NCI-H2227 (cell line): ENCODE data around the gene CDH8.
"Not testable (repeated sequence)": the region's sequence is repeated elsewhere in the genome, so short reads cannot be mapped to it uniquely, and the experiment has no call there.

Experiments used
- DNase-seq: peaks from one replicate; lab custom pipeline; 2025; ENCODE audit not compliant: unreplicated experiment; lab: John Stamatoyannopoulos, UW

CDH8 gene

DNA sequence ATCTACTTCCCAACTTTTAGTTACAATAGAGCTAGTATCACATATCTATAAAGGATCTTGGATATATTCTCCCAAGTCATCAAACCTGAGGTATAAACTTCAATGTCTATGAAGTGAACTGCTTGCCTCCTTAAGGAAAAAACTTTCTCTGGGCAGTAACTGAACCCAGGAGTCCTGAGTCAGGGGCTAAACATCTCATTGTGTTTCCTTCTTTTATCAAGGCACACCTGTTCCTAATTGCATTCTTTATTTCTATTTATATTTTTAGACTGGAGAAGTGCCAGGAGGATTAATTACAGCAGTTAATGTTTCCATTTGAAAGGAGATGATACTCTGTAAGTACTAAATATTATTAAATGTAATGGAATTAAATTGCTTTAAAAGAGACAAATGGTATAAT lies 98.6 kb downstream of the CDH8 start:
- no peak for DNase-seq

DNA sequence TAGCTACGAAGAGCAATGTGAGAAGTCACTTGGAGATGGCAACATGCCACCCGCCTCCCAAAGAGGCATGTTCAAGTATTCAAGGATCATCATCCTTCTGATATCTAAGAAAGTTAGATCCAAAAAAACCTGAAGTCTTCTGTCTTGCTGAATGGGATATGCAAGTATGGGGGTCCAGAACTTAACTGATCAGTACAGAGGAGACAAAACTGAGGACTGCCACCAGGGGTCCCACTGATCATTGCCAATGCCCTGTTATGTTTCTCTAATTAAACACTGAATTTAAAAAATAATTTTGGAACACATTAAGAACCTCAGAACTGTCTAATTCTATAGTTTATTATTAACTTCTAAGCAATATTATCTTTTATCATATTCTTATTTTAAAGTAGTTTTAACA lies 99.7 kb downstream of the CDH8 start:
- DNase-seq: no peak

DNA sequence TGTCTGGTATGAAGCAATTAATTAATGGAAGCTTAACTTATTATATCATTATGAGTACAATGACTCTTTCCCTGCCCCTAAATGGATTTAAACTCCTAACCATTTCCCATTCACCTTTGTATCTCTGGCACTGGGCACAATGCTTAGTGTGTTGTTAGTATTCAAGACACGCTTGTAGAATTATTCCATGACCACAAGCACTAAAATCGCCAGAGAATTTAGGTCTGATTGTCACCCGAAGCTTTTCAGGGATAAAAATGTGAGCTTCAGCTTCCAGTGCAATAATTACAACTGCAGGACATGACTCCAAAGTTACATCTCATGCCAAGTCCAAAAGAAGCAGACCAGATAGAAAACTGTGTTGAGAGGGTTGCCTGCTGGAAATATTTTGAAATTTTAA lies 101.6 kb downstream of the CDH8 start:
- no peak for DNase-seq

DNA sequence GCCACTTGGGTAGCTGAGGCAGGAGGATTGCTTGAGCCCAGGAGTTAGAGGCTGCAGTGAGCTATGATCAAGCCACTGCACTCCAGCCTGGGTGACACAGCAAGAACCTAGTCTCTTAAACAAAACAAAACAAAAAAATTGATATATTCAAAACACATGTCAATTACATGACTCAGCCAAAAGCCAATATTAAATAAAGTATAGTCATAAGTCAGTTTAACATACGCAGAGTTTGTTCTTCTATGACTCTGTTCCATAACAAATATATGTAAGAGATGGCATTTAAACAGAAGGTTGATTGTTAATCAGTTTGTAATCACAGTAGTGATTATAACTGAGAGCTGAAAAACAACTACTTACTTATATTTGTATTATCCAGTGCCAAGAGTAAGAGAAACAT lies 106.5 kb downstream of the CDH8 start:
- no peak for DNase-seq

DNA sequence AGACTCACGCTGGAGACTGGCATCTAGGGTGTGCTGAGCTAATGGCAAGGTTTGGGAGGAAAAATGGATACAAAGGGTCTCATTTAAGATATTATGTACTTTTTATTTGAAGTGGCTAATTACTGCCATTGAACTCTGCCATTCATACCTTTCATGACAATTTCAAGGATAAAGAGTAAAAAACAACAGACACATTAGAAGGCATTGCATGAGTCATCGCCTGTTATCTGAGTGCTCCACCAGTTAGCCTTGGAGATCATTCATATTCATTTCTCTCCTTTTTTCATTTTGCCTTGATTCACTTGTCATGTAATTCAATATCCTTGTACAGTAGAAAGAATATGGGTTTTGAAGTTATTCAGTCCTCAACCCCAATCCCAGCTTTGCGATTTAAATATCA lies 109.5 kb downstream of the CDH8 start:
- DNase-seq: no peak

DNA sequence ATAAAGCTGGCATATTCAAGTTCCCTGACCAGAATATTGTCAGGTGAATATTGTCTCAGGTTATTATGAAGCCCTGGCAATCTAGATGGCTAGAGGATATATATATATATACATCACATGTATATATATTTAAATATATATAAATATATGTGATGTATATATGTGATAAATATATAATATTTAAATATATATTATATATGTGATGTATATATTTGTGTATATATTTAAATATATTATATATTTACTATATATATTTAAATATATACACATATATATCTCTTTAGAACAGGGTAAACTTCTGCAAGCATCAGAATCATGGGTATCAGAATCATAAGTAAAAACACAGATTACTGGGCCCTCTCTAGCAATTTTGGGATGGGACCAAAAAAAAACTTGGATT lies 112.6 kb downstream of the CDH8 start:
- no peak for DNase-seq

DNA sequence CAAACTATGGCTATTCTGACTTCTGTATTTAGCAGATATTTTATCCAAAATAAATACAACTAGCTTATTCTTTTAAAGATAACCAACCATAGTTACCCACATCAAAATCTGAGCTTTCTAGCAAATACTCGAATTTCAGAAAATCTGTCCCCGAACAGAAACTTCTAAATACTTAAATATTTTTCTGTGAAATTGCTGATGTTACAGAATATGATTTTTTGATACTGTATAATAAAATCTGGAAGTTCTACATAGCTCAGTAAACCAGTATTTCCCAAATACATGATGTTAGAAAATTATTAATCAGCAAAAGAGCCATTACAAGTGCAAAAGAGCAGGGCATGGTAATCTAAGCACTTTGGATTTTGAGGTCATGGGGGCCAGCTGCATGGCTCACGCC lies 114.9 kb downstream of the CDH8 start:
- DNase-seq: no peak

DNA sequence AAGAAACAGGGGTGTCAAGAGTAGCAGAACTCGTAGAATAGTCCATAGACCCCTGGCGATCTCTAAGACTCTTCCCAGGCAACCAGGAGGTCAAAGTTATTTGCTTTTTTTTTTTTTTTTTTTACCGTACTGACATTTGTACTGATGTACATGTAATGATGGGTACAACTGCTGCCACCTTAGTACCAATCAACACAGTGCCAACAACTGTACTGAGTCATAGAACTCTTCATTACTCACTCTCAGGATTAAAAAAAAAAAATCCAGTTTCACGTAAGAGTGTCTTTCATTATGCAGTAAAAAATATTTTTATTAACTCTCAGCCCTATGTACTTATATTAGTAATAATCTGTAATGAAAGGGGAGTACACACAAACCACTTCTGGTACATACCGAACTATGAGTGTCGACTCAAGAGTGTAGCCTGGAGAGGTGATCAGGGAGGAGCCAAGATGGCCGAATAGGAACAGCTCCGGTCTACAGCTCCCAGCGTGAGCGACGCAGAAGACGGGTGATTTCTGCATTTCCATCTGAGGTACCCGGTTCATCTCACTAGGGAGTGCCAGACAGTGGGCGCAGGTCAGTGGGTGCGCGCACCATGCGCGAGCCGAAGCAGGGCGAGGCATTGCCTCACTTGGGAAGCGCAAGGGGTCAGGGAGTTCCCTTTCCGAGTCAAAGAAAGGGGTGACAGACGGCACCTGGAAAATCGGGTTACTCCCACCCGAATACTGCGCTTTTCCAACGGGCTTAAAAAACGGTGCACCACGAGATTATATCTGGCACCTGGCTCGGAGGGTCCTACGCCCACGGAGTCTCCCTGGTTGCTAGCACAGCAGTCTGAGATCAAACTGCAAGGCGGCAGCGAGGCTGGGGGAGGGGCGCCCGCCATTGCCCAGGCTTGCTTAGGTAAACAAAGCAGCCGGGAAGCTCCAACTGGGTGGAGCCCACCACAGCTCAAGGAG lies 118.1 kb downstream of the CDH8 start:
- not testable (repeated sequence) for DNase-seq

DNA sequence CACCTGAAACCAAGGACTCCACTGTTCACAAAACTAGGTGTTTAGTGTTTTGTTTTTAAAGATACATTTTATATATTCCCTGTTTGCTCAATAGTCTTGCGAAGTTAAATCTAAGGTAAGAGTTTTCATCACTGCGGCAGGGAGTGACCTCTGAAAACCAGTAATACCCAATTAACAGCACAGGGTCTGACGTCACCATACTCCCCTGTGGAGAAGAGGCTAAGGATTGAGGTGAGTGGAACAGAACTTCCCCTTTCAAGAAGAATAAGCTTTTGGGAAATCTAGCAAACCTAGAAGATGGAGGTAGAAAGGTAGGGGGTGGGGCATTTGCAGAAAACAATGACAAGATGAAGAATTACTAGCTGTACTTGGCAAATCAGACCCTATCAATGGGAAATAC lies 120.7 kb downstream of the CDH8 start:
- no peak for DNase-seq

DNA sequence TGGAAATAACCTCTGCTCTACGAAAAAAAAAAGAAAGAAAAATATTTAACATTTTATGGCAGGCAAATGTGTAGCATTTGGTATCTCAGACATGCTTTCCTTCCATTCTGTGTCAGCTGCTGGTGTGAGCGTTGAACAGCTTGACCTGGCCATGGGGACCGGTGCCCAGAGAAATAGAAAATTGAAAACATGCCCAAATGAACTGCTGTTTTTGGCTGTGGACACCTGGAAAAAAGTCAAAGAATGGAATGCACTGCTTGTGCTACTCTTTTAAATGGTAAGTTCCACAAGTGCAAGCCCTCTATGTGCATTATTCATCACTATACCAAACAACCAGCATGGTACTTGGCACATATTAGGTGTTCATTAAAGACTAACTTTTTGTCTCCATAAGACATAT lies 127.2 kb downstream of the CDH8 start:
- no peak for DNase-seq

DNA sequence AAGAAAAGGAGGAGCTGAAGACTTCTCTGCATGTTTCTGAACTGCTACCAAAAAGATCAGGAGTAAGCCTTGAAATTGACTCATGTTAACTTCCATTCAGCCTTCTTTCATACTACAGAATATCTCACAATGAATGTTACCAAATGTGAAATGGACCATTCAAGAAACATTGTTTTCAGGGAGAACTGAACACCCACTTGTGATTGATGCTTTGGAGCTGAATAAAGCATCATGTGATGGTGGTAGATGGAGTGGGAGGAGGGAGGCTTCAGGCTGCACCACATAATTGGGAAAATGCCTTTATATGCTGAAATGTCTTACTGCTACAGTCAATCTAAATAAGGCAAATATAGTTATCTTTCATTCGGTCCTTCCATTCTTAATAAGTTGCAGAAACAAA lies 127.8 kb downstream of the CDH8 start:
- no peak for DNase-seq

DNA sequence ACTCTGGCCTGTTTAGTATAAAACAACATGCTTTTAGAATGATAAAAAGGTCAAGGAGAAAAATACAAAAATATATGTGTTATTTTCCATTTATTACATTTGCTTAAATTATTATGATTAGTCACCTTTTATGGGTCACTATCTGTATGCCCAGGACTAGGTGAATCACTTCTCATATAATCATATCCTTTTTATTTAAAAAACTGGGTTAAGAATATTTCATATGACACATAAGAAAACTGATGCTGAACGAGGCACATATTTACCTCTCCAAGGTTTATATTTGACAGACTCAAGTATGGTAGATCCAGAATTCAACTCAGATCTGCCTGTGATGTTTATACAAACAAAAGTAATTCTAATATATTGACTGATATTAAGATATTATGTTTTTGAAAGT lies 134.5 kb downstream of the CDH8 start:
- no peak for DNase-seq

DNA sequence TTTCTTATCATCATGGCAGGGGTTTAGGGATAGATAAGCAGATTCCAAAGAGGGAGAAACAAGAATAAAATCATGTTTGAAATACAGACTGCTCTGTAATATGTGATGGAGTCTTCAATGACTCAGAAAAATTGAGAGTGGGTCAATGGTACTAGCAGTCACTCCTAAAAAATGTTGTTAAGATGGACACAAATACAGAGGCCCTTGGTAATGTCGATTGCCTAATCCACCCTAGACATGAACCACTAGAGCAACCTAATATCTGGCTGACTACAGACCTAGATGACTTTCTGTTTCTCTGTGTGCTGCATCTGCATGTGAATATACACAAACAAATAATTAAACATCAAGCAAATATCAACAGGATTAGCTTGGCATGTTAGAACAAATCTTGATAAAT lies 135.8 kb downstream of the CDH8 start:
- DNase-seq: no peak

DNA sequence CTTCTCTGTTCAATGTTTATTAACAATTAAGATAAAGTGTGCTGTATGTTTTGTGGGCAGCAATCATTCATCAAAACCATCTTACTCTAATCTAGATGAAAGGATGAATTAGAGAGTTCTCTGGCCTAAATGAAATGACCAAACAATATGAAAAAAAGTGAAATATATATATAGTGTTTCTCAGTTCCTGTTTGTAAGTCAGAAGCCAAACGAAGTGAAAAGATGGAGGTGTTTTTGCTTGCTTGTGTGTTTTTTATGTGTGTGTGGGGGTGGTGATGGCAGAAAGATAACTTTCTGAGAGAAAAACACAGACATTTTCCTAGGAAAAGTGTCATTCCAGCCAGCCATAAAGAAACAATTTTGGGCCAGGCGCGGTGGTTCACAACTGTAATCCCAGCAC lies 138.6 kb downstream of the CDH8 start:
- DNase-seq: no peak

DNA sequence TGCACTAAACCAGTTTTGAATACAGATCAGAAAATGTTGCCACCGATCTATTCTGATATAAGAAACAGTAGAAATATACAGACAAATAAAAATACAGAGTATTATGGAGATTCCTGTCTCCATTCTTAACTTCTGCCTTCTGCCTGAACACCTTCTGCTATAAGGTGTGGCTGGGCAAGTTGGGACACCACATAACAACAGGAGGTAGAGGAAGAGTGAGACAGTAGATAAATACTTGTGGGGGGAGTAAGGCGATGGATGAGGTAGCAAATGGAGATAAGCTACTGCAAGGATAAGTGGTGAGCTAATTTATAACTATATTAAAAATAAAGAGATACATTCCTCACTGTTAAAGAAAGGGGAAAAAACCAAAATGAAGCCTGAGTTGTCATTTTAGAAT lies 143.7 kb downstream of the CDH8 start:
- DNase-seq: no peak

DNA sequence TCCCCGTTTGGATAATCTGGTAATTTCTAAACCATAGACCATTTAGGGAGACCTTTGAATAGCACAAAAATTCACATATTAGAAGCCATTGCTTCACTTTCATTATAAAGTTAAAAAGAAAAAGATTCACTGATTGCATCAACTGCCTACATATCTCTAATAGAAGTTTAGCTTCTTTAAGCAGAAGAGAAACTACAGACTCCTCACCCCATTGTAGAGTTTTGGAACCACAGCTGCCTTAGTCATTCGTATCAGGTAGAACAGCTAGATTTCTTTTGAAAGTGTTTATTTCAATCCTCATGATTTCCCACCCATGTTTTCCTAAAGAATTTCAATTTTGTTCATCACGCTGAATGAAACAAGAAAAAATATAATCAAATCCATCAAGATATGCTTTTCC lies 144.8 kb downstream of the CDH8 start:
- DNase-seq: no peak

DNA sequence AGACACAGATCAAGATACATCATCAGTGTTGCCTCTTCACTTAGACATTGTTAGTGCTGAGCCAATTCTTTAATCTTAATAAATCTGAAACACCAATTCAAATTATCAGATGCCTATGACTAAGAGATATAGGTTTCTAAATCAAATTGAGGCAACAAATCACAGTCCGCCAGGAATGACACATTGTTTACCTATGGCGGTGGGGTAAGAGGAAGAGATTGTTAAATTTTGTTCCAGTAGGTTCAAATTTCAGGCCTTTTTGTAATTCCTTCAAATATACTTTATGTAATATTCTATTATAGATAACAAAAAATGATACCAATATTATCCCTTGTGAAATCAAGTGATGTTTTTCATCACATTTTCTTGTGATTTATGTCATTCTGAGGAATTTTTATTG lies 145.9 kb downstream of the CDH8 start:
- no peak for DNase-seq

DNA sequence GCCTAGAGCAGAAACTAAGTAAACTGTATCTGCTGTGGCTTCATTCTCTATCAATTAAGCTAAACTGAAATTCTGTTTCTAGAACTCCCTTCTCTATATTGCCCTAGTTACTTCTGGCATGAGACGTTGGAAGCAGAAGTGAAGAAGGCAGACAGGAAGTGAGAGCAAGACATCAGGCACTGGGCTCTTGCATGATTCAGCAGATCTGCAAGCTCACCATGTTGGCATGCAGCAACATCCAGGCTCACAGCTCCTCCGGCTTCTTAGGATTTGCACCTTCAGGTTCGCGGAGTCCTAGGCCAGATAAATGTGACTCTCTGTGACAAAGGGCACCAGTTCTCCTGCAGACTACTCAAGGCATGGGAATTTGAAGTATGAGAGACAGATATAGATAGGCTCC lies 148.3 kb downstream of the CDH8 start:
- no peak for DNase-seq

DNA sequence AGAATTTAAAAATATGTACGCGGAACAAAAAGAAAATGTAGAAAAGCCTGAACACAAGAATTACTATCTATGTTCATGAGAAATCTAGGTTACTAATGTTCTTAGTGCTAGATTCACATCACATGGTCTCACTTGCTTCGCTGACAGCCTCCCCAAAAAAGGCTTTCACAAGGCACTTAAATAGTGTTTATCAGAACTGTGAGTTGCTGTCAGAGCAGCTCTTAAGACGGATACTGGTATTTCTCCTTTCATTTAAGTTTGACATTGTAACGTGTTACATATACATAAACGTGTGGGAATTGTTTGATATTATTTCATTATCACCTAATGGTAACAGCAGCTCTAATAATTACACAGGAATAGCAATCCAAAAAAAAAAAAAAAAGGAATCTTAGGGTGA lies 150.9 kb downstream of the CDH8 start:
- no peak for DNase-seq

DNA sequence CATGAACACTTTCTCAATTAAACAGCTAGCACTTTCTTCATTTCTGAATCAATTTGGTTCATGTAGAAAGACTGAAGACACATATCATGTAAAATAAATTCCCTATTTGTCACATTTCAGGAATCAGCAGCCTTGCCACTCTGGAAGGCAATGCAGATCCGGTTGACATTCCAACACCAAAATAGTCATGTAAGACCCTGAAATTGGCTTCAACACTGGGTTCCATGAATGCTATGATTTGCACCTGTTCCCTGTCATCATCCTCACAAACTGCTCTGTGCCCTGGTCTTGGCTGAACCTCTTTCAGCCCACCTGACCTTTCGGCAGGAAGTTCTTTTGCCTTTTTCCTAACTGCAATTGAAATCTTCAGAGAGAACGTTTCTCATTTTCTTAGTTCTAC lies 156.9 kb downstream of the CDH8 start:
- DNase-seq: no peak

DNA sequence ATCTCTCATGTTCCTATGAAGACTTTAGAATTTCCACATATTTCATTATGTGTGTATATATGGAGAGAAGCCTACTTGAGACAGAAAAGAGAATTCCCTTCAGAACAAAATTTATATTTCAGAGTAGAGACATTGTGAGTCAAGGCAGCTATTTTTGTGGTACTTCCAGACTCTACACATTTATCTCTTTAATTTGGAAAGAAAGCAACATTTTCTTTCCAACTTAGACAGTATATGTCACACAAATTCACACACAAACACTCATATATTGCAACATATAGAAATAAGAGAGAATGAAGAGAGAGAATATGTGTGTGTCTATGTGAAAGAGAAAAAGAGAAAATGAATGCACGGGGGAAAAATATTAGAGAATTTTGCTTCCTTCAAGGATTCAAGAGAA lies 158.8 kb downstream of the CDH8 start:
- no peak for DNase-seq

DNA sequence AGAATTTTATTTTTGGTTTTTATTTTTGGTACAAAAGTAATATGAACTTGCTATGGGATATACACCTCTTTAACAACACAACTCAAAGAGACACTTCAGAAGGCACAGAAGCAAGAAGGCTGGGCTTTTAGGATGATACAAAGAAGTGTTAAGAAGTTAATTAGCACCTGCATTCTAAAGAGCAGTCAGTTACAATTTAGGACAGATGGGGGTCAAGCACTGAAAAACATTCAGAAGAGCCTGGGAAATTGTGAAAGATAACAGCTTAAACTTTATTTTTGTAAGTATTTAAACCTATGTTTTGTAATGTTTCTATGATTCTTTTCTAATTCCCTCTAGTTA lies 163.5 kb downstream of the CDH8 start:
- DNase-seq: no peak
